Measurements from ENCODE around the gene PLEKHH3. TPM values are rescaled to one million over a fixed set of nuclear protein-coding genes. Genes with fewer than 3 reads are reported as not detected.
"Not testable (repeated sequence)": the region's sequence is repeated elsewhere in the genome, so short reads cannot be mapped to it uniquely, and the experiment has no call there.

The PLEKHH3 gene
- total and polyA plus RNA-seq, 8 donors: 22.5 to 55.5 (median 35.0) TPM

DNA sequence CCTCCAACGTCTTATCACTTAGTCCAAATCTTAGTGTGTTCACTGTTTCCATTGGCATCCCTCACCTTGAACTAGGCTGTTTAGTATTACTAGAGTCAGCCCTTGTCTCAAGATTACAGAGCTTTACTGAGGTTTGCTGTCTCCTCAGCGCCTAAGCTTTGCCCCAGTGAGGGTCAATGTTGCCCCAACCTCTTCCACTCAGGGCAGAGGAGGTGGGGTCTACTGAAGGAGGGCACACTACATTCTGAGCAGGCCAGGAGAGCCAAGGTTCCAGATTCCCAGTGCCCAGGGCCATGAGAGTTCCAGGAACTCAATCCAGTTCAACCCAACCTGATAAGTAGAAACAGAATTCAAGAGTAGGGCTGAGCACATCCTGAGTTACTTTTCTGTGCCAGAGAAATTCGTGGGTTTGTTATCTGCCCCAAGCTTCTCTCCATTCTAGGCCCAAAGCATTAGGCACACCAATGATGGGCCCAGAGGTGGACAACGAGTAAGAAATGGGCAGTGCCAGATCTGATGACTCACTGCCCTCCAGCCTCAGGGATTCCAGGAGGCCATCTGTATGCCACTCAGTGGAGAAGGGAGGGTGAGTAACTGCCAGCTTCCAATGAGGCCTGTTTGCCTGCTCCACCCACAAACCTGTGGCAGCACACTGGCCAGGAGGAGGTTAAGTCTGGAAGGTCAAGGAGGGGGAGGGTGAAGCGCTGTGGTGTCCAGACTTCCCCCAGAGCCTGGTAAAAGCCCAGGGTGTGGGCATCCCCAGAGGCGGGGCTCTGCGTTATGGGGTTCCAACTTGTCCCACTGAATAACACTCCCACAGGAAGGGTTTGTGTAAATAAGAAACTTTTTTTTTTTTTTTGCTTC, 9.5 kb downstream of the PLEKHH3 start:
- peak; percentile 92 for ATAC-seq
- Histone ChIP-seq H3K27ac (peak overlapping the region; percentile 53 to 55), H3K36me3 (peaks cover 0 to 53% of the 10 kb centered on the region in 2 donors), H3K4me1 (peaks cover 9 to 41% of the 10 kb centered on the region in 2 donors), H3K4me3 (no peak overlapping the region), H3K9me3 (no peaks in the 10 kb centered on the region), H3K27me3 (peaks cover 0 to 33% of the 10 kb centered on the region in 2 donors)
- intact Hi-C loops (cut with DNase I): no loop called here
- DNase-seq: peak in 1 of 4 donors; percentile 67
- TF ChIP-seq, protein P1, sequence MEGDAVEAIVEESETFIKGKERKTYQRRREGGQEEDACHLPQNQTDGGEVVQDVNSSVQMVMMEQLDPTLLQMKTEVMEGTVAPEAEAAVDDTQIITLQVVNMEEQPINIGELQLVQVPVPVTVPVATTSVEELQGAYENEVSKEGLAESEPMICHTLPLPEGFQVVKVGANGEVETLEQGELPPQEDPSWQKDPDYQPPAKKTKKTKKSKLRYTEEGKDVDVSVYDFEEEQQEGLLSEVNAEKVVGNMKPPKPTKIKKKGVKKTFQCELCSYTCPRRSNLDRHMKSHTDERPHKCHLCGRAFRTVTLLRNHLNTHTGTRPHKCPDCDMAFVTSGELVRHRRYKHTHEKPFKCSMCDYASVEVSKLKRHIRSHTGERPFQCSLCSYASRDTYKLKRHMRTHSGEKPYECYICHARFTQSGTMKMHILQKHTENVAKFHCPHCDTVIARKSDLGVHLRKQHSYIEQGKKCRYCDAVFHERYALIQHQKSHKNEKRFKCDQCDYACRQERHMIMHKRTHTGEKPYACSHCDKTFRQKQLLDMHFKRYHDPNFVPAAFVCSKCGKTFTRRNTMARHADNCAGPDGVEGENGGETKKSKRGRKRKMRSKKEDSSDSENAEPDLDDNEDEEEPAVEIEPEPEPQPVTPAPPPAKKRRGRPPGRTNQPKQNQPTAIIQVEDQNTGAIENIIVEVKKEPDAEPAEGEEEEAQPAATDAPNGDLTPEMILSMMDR (IDR thresholded peaks at IDR 0.05): no peak

DNA sequence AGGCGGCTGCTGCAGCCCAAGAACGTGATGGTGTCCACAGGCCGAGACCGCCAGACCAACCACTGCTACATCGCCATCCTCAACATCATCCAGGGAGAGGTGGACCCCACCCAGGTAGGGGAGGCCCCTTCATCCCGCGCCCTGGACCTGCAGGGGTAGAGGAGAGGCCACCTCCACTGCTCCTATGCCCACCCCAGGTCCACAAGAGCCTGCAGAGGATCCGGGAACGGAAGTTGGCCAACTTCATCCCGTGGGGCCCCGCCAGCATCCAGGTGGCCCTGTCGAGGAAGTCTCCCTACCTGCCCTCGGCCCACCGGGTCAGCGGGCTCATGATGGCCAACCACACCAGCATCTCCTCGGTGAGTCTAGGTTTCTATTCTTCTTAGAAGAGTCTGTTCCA, 10.7 kb downstream of the PLEKHH3 start:
- H3K4me3 ChIP-seq; ATAC-seq; H3K27ac ChIP-seq; intact Hi-C loops (cut with DNase I); DNase-seq; H3K9me3 ChIP-seq: not testable (repeated sequence)
- Histone ChIP-seq H3K4me1 (peaks cover 9 to 35% of the 10 kb centered on the region in 2 donors), H3K36me3 (peaks cover 0 to 41% of the 10 kb centered on the region in 2 donors), H3K27me3 (peaks cover 0 to 21% of the 10 kb centered on the region in 2 donors)

DNA sequence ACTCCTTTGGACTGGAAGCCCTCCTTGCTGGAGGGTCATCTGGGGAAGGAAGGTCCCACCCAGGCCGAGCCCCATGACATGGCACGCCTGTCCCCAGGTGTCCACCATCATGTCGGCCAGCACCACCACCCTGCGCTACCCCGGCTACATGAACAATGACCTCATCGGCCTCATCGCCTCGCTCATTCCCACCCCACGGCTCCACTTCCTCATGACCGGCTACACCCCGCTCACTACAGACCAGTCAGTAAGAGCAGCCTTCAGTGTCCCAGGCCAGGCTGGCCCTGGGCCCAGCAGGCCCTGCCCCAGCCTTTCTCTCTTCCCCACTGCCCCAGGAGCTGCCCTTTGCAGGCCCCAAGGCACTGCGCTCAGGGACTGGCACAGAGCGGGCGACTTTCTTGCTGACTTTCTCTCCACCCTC, 11.2 kb downstream of the PLEKHH3 start:
- TF ChIP-seq, protein P1 (IDR thresholded peaks at IDR 0.05): no peak
- H3K9me3 ChIP-seq: no peaks in the 10 kb centered on the region
- intact Hi-C loops (cut with DNase I): no loop called here
- no peak overlapping the region for H3K4me3 ChIP-seq
- H3K4me1 ChIP-seq: peaks cover 9 to 31% of the 10 kb centered on the region in 2 donors
- H3K27me3 ChIP-seq: peaks cover 0 to 15% of the 10 kb centered on the region in 2 donors
- no peak for DNase-seq
- no peak for ATAC-seq
- H3K36me3 ChIP-seq: peaks cover 0 to 36% of the 10 kb centered on the region in 2 donors
- no peak overlapping the region for H3K27ac ChIP-seq

DNA sequence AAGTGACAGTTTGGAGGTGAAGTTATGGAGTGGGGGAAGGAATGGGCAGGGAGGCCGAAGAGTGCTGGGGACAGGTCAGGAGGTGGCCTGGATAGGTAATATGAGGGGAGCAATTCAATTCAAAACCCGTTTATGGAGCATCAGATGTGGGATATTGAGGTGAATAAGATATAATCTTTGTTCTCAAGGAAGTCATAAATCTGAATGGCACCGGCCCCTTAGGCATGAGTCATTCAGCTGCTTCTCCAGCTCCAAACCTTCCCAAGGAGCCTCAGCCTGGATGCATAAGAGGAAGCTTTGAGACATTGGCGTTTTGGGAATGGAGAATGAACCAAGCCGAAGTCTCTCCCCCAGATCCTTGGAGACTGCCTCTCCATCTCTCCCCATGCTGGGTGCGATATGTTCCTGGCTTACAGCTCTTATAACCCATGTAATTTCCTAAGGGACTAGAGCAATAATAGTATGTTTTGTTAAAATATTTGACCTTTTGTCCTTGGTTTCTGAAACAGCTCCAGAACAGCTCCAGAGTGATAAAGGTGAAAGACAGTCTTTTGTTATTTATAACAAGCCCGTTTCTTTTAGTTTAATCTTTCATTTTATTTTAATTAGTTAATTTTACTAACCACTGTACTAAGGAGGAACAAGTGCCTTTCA, 16.0 kb downstream of the PLEKHH3 start:
- peaks cover 0 to 14% of the 10 kb centered on the region in 2 donors for H3K4me1 ChIP-seq
- H3K36me3 ChIP-seq: peaks cover 0 to 8% of the 10 kb centered on the region in 2 donors
- no peaks in the 10 kb centered on the region for H3K27me3 ChIP-seq
- no peak for DNase-seq
- no peak for ATAC-seq
- H3K27ac ChIP-seq: no peak overlapping the region
- no peaks in the 10 kb centered on the region for H3K9me3 ChIP-seq
- intact Hi-C loops (cut with DNase I): no loop called here
- TF ChIP-seq, protein P1 (IDR thresholded peaks at IDR 0.05): no peak
- no peak overlapping the region for H3K4me3 ChIP-seq

DNA sequence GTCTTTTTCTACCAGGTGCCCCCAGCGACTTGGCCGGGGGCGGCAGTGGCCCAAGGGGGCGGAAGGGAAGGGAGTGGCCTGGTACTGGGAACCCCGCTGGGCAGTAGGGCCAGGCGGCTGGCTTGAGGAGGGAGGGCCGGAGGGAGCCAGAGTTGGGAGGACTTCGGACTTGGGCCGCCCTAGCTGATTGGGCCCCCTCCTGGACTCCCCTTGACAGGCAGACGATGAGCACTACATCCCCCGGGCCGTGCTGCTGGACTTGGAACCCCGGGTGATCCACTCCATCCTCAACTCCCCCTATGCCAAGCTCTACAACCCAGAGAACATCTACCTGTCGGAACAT, 16.9 kb downstream of the PLEKHH3 start:
- H3K4me1 ChIP-seq: peaks cover 0 to 14% of the 10 kb centered on the region in 2 donors
- H3K4me3 ChIP-seq: peak overlapping the region; percentile 70 to 85
- H3K27me3 ChIP-seq; H3K9me3 ChIP-seq; H3K36me3 ChIP-seq; intact Hi-C loops (cut with DNase I); H3K27ac ChIP-seq; DNase-seq: not testable (repeated sequence)
- ATAC-seq: peak; percentile 12
